Measurements from ENCODE around the gene MASP2.

DNA sequence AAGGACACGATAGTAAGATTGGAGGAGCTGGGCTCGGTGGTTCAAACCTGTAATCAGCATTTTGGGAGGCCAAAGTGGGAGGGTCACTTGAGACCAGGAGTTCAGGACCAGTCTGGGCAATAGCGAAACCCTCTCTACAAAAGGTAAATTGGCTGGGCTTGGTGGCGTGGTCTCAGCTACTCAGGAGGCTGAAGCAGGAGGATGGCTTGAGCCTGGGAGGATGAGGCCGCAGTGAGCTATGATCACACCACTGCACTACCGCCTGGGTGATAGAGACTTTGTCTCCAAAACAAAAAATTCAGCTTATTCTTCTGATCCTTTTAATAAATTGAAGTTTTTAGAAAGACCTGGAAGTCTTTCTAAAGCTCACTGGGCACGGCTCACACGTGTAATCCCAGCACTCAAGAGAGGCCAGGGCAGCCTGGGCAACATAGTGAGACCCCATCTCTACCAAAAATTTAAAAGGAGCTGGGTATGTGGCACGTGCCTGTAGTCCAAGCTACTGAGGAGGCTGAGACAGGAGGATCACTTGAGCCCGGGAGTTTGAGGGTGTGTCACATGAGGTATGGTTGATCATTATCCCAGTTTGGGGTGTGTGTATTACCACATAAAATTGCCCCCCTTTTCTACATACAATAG, 15.3 kb downstream of the MASP2 start:
- TF ChIP-seq TEAD4 (IDR thresholded peaks at IDR 0.05) (no peak), EP300 (IDR thresholded peaks at IDR 0.05; ENCODE audit: borderline replicate concordance) (no peak), TCF12 (IDR thresholded peaks at IDR 0.05; ENCODE audit: low read depth) (no peak), TAF1 (IDR thresholded peaks at IDR 0.05; ENCODE audit: low read depth) (no peak), EGR1 (IDR thresholded peaks at IDR 0.05) (no peak), RAD21 (IDR thresholded peaks at IDR 0.05; ENCODE audit: low read depth) (no peak), FOXM1 (IDR thresholded peaks at IDR 0.05; ENCODE audit: borderline replicate concordance, low read depth) (no peak)
- TF ChIP-seq, protein P1, sequence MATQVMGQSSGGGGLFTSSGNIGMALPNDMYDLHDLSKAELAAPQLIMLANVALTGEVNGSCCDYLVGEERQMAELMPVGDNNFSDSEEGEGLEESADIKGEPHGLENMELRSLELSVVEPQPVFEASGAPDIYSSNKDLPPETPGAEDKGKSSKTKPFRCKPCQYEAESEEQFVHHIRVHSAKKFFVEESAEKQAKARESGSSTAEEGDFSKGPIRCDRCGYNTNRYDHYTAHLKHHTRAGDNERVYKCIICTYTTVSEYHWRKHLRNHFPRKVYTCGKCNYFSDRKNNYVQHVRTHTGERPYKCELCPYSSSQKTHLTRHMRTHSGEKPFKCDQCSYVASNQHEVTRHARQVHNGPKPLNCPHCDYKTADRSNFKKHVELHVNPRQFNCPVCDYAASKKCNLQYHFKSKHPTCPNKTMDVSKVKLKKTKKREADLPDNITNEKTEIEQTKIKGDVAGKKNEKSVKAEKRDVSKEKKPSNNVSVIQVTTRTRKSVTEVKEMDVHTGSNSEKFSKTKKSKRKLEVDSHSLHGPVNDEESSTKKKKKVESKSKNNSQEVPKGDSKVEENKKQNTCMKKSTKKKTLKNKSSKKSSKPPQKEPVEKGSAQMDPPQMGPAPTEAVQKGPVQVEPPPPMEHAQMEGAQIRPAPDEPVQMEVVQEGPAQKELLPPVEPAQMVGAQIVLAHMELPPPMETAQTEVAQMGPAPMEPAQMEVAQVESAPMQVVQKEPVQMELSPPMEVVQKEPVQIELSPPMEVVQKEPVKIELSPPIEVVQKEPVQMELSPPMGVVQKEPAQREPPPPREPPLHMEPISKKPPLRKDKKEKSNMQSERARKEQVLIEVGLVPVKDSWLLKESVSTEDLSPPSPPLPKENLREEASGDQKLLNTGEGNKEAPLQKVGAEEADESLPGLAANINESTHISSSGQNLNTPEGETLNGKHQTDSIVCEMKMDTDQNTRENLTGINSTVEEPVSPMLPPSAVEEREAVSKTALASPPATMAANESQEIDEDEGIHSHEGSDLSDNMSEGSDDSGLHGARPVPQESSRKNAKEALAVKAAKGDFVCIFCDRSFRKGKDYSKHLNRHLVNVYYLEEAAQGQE (IDR thresholded peaks at IDR 0.05; ENCODE audit: low read depth): no peak
- TF ChIP-seq, protein P2, sequence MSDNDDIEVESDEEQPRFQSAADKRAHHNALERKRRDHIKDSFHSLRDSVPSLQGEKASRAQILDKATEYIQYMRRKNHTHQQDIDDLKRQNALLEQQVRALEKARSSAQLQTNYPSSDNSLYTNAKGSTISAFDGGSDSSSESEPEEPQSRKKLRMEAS (IDR thresholded peaks at IDR 0.05): no peak
- TF ChIP-seq, protein P3, sequence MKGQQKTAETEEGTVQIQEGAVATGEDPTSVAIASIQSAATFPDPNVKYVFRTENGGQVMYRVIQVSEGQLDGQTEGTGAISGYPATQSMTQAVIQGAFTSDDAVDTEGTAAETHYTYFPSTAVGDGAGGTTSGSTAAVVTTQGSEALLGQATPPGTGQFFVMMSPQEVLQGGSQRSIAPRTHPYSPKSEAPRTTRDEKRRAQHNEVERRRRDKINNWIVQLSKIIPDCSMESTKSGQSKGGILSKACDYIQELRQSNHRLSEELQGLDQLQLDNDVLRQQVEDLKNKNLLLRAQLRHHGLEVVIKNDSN (IDR thresholded peaks at IDR 0.05): no peak

All from Ishikawa (cell line).